ENCODE data around the gene TMEM181.

TMEM181 gene

GRCh38 chr6:158606935-158607334, 47.0 kb downstream of the TMEM181 start:
- Histone ChIP-seq H3K4me3 (ENCODE audit: low read length) (no peak overlapping the region), H2AFZ (ENCODE audit: low read length) (no peak overlapping the region), H3K36me3 (replicated peaks; ENCODE audit: insufficient read depth, low read length) (no peaks in the 10 kb centered on the region), H3K9ac (ENCODE audit: low read length) (no peak overlapping the region), H3K9me2 (replicated peaks; ENCODE audit: insufficient read depth, low read length) (no peaks in the 10 kb centered on the region), H3K27ac (ENCODE audit: low read length) (no peak overlapping the region), H3K27me3 (replicated peaks; ENCODE audit: insufficient read depth, low read length) (no peaks in the 10 kb centered on the region), H4K20me1 (ENCODE audit: insufficient read depth, low read length) (no peaks in the 10 kb centered on the region), H3K4me2 (ENCODE audit: low read depth, low read length) (no peak overlapping the region), H3F3A (ENCODE audit: insufficient read depth, low read length) (no peaks in the 10 kb centered on the region), H3K4me1 (ENCODE audit: low read length) (no peaks in the 10 kb centered on the region), H3K9me3 (replicated peaks; ENCODE audit: insufficient read depth, low read length) (no peaks in the 10 kb centered on the region), H3K79me2 (ENCODE audit: low read length) (no peaks in the 10 kb centered on the region)
- TF ChIP-seq EZH2 (optimal IDR thresholded peaks at IDR 0.05; ENCODE audit: low read depth, low read length): no peak
- TF ChIP-seq CTCF (IDR thresholded peaks at IDR 0.05; ENCODE audit: low read length): no peak
- TF ChIP-seq EZH2phosphoT487 (IDR thresholded peaks at IDR 0.05; ENCODE audit: low read length): no peak
- DNase-seq: no peak

- Histone ChIP-seq H3K4me1 (ENCODE audit: low read length) (no peaks in the 10 kb centered on the region), H3K27me3 (replicated peaks; ENCODE audit: insufficient read depth, low read length) (no peaks in the 10 kb centered on the region), H2AFZ (ENCODE audit: low read length) (no peak overlapping the region), H3K36me3 (replicated peaks; ENCODE audit: insufficient read depth, low read length) (no peaks in the 10 kb centered on the region), H3K27ac (ENCODE audit: low read length) (no peak overlapping the region), H3K9me2 (replicated peaks; ENCODE audit: insufficient read depth, low read length) (no peaks in the 10 kb centered on the region), H3K9ac (ENCODE audit: low read length) (no peak overlapping the region), H3F3A (ENCODE audit: insufficient read depth, low read length) (no peaks in the 10 kb centered on the region), H3K79me2 (ENCODE audit: low read length) (no peaks in the 10 kb centered on the region), H4K20me1 (ENCODE audit: insufficient read depth, low read length) (no peaks in the 10 kb centered on the region), H3K4me3 (ENCODE audit: low read length) (no peak overlapping the region), H3K9me3 (replicated peaks; ENCODE audit: insufficient read depth, low read length) (no peaks in the 10 kb centered on the region), H3K4me2 (ENCODE audit: low read depth, low read length) (no peak overlapping the region)
- DNase-seq: no peak
- no peak for TF ChIP-seq EZH2phosphoT487 (IDR thresholded peaks at IDR 0.05; ENCODE audit: low read length)
- no peak for TF ChIP-seq CTCF (IDR thresholded peaks at IDR 0.05; ENCODE audit: low read length)
- no peak for TF ChIP-seq EZH2 (optimal IDR thresholded peaks at IDR 0.05; ENCODE audit: low read depth, low read length)
Observed at GRCh38 chr6:158607411-158608170, 47.7 kb downstream of the TMEM181 start.

GRCh38 chr6:158608221-158608620, 48.3 kb downstream of the TMEM181 start:
- no peaks in the 10 kb centered on the region for H3F3A ChIP-seq (ENCODE audit: insufficient read depth, low read length)
- DNase-seq: no peak
- no peak overlapping the region for H3K4me2 ChIP-seq (ENCODE audit: low read depth, low read length)
- TF ChIP-seq CTCF (IDR thresholded peaks at IDR 0.05; ENCODE audit: low read length) (no peak), EZH2 (optimal IDR thresholded peaks at IDR 0.05; ENCODE audit: low read depth, low read length) (no peak), EZH2phosphoT487 (IDR thresholded peaks at IDR 0.05; ENCODE audit: low read length) (no peak)
- no peaks in the 10 kb centered on the region for H3K9me3 ChIP-seq (replicated peaks; ENCODE audit: insufficient read depth, low read length)
- no peaks in the 10 kb centered on the region for H3K9me2 ChIP-seq (replicated peaks; ENCODE audit: insufficient read depth, low read length)
- no peaks in the 10 kb centered on the region for H3K27me3 ChIP-seq (replicated peaks; ENCODE audit: insufficient read depth, low read length)
- no peak overlapping the region for H2AFZ ChIP-seq (ENCODE audit: low read length)
- H3K4me1 ChIP-seq (ENCODE audit: low read length): no peaks in the 10 kb centered on the region
- H4K20me1 ChIP-seq (ENCODE audit: insufficient read depth, low read length): no peaks in the 10 kb centered on the region
- no peak overlapping the region for H3K4me3 ChIP-seq (ENCODE audit: low read length)
- H3K36me3 ChIP-seq (replicated peaks; ENCODE audit: insufficient read depth, low read length): no peaks in the 10 kb centered on the region
- H3K79me2 ChIP-seq (ENCODE audit: low read length): no peaks in the 10 kb centered on the region
- no peak overlapping the region for H3K9ac ChIP-seq (ENCODE audit: low read length)
- H3K27ac ChIP-seq (ENCODE audit: low read length): no peak overlapping the region

Measured in MM.1S (cell line).